Measurements from ENCODE around the gene TAP1.

The TAP1 gene

GRCh38 chr6:32855467-32856174, 2.1 kb upstream of the TAP1 start:
- H3K27ac ChIP-seq (replicated peaks): no peak overlapping the region
- no peaks in the 10 kb centered on the region for H3K27me3 ChIP-seq (ENCODE audit: insufficient read depth, poor library complexity, severe bottlenecking)
- TF ChIP-seq REST (IDR thresholded peaks at IDR 0.05; ENCODE audit: insufficient replicate concordance, low read depth) (no peak), SPI1 (IDR thresholded peaks at IDR 0.05; ENCODE audit: borderline replicate concordance, low read depth) (no peak), GABPA (IDR thresholded peaks at IDR 0.05; ENCODE audit: low read depth) (no peak), CTCF (IDR thresholded peaks at IDR 0.05; ENCODE audit: insufficient read depth, low read length) (no peak), POLR2AphosphoS5 (IDR thresholded peaks at IDR 0.05; ENCODE audit: low read depth) (no peak)
- no peak overlapping the region for H3K4me3 ChIP-seq (replicated peaks; ENCODE audit: insufficient read depth, low read length)
- DNase-seq (ENCODE audit: low read depth in 1 of 2, low spot score in 1 of 2): no peak

GRCh38 chr6:32854376-32855178, 1.1 kb upstream of the TAP1 start:
- no peaks in the 10 kb centered on the region for H3K27me3 ChIP-seq (ENCODE audit: insufficient read depth, poor library complexity, severe bottlenecking)
- peak in 1 of 2 experiments; percentile 48 for DNase-seq (ENCODE audit: low read depth in 1 of 2, low spot score in 1 of 2)
- H3K4me3 ChIP-seq (replicated peaks; ENCODE audit: insufficient read depth, low read length): peak overlapping the region; percentile 73
- peak overlapping the region; percentile 72 for H3K27ac ChIP-seq (replicated peaks)
- TF ChIP-seq POLR2AphosphoS5 (IDR thresholded peaks at IDR 0.05; ENCODE audit: low read depth) (no peak), REST (IDR thresholded peaks at IDR 0.05; ENCODE audit: insufficient replicate concordance, low read depth) (no peak), CTCF (IDR thresholded peaks at IDR 0.05; ENCODE audit: insufficient read depth, low read length) (no peak), SPI1 (IDR thresholded peaks at IDR 0.05; ENCODE audit: borderline replicate concordance, low read depth) (no peak), GABPA (IDR thresholded peaks at IDR 0.05; ENCODE audit: low read depth) (no peak)

GRCh38 chr6:32852844-32853540, 512 bp downstream of the TAP1 start:
- no peak for TF ChIP-seq CTCF (IDR thresholded peaks at IDR 0.05; ENCODE audit: insufficient read depth, low read length)
- TF ChIP-seq GABPA (IDR thresholded peaks at IDR 0.05; ENCODE audit: low read depth): no peak
- no peak for TF ChIP-seq REST (IDR thresholded peaks at IDR 0.05; ENCODE audit: insufficient replicate concordance, low read depth)
- TF ChIP-seq POLR2AphosphoS5 (IDR thresholded peaks at IDR 0.05; ENCODE audit: low read depth): no peak
- TF ChIP-seq SPI1 (IDR thresholded peaks at IDR 0.05; ENCODE audit: borderline replicate concordance, low read depth): no peak
- peak overlapping the region; percentile 72 for H3K27ac ChIP-seq (replicated peaks)
- DNase-seq (ENCODE audit: low read depth in 1 of 2, low spot score in 1 of 2): peak in 1 of 2 experiments; percentile 57
- no peaks in the 10 kb centered on the region for H3K27me3 ChIP-seq (ENCODE audit: insufficient read depth, poor library complexity, severe bottlenecking)
- peak overlapping the region; percentile 73 for H3K4me3 ChIP-seq (replicated peaks; ENCODE audit: insufficient read depth, low read length)
